HepG2 (cell line): Measurements from ENCODE around the gene LIME1. TPM values are rescaled to one million over a fixed set of nuclear protein-coding genes. Genes with fewer than 3 reads are reported as not detected.

Experiments used
- ARNT2 ChIP-seq: sonication (generic); formaldehyde crosslinking; IDR thresholded peaks from 2 replicates; pipeline ENCODE4 v1.8.0; 2022; ENCODE audit warnings: mild to moderate bottlenecking, low read depth, missing genetic modification reagents, moderate library complexity
- EHMT2 ChIP-seq: fragments of 200-600 bp; sonication (generic); IDR thresholded peaks from 2 replicates; pipeline ENCODE4 v1.7.0; 2017; ENCODE audit warnings: antibody characterized with exemption, low read depth, low read length, borderline replicate concordance
- JUNB ChIP-seq: sonication (generic); formaldehyde crosslinking; IDR thresholded peaks from 2 replicates; pipeline ENCODE4 v1.8.0; 2022; ENCODE audit warnings: missing genetic modification reagents, mild to moderate bottlenecking, borderline replicate concordance
- KLF12 ChIP-seq: sonication (generic); formaldehyde crosslinking; IDR thresholded peaks from 2 replicates; pipeline ENCODE4 v1.4.0; 2020; ENCODE audit warnings: missing genetic modification reagents, borderline replicate concordance
- MTA3 ChIP-seq: sonication (generic); formaldehyde crosslinking; IDR thresholded peaks from 2 replicates; pipeline ENCODE4 v1.4.0; 2020; ENCODE audit warnings: missing genetic modification reagents
- PCBP1 ChIP-seq: fragments of 200-400 bp; formaldehyde crosslinking; IDR thresholded peaks from 2 replicates; pipeline ENCODE4 v1.6.1; 2017; ENCODE audit warnings: mild to moderate bottlenecking, low read depth, low read length, borderline replicate concordance
- RARA ChIP-seq: IDR thresholded peaks from 2 replicates; pipeline ENCODE4 v1.6.1; 2016; ENCODE audit warnings: missing genetic modification reagents, missing compliant biosample characterization
- RFXANK ChIP-seq: IDR thresholded peaks from 2 replicates; pipeline ENCODE4 v1.6.1; 2016
- SOX13 ChIP-seq, 3 experiments: fragments of 450-650 bp in 1 of 3; sonication (generic) in 1 of 3; formaldehyde crosslinking in 1 of 3; IDR thresholded peaks in 2 of 3; conservative IDR thresholded peaks in 1 of 3; 2 replicates each; pipeline versions ENCODE4 v1.5.0 to v1.6.1; 2016 to 2020; ENCODE audit warnings: antibody characterized with exemption in 1 of 3, mild to moderate bottlenecking in 1 of 3, missing compliant biosample characterization in 1 of 3, missing genetic modification reagents in 1 of 3, moderate library complexity in 1 of 3
- ZNF101 ChIP-seq: sonication (generic); formaldehyde crosslinking; IDR thresholded peaks from 2 replicates; pipeline ENCODE4 v1.4.0; 2020; ENCODE audit warnings: mild to moderate bottlenecking, low read depth, missing genetic modification reagents, borderline replicate concordance
- ZNF253 ChIP-seq: sonication (generic); formaldehyde crosslinking; IDR thresholded peaks from 2 replicates; pipeline ENCODE4 v1.8.0; 2022; ENCODE audit warnings: mild to moderate bottlenecking, missing genetic modification reagents, borderline replicate concordance
- ZNF788 ChIP-seq: sonication (generic); formaldehyde crosslinking; IDR thresholded peaks from 2 replicates; pipeline ENCODE4 v1.5.0; 2020; ENCODE audit warnings: mild to moderate bottlenecking, missing genetic modification reagents, borderline replicate concordance
- polyA plus RNA-seq, 8 experiments: library from polyadenylated mRNA; depleted of rRNA in 3 of 8; stranded (reverse) in 7 of 8; unstranded in 1 of 8; fragments of >200 nt; fragmentation: Illumina TruSeq in 4 of 8; extraction: Trizol in 4 of 8; gene quantifications; 2 replicates each; pipeline versions ENCODE4 v1.2.1 to v1.2.3, GENCODE V29; 2011 to 2016; ENCODE audit warnings: low read depth in 4 of 8, missing spikeins in 1 of 8, mixed read lengths in 1 of 8; ENCODE audit not compliant: insufficient read depth in 1 of 8
- total RNA-seq, 5 experiments: library from RNA; depleted of rRNA; stranded (reverse); fragments of >200 nt; fragmentation: Illumina TruSeq; extraction: Trizol; gene quantifications; 2 replicates each; pipeline ENCODE4 v1.2.3, GENCODE V29; 2016; ENCODE audit warnings: low read depth in 1 of 5
- TF ChIP-seq, protein P1 (sequence below), 2 experiments: fragments of 450-650 bp in 1 of 2; sonication (generic) in 1 of 2; formaldehyde crosslinking in 1 of 2; IDR thresholded peaks; 2 replicates each; pipeline versions ENCODE4 v1.6.1 to v1.8.0; 2016 to 2022; ENCODE audit warnings: antibody characterized with exemption in 1 of 2, mild to moderate bottlenecking in 1 of 2, missing genetic modification reagents in 1 of 2
- TF ChIP-seq, protein P2 (sequence below): sonication (generic); formaldehyde crosslinking; IDR thresholded peaks from 2 replicates; pipeline ENCODE4 v1.4.0; 2020; ENCODE audit warnings: mild to moderate bottlenecking, missing genetic modification reagents
- TF ChIP-seq, protein P3 (sequence below): IDR thresholded peaks from 2 replicates; pipeline ENCODE4 v1.6.1; 2016; ENCODE audit warnings: missing compliant biosample characterization, missing genetic modification reagents, borderline replicate concordance

The LIME1 gene
- total and polyA plus RNA-seq, 2 of the 13 experiments (the other 11 are each of a cell fraction or from before 2014, with no cell fraction given), result 13.0 to 61.5 TPM

DNA sequence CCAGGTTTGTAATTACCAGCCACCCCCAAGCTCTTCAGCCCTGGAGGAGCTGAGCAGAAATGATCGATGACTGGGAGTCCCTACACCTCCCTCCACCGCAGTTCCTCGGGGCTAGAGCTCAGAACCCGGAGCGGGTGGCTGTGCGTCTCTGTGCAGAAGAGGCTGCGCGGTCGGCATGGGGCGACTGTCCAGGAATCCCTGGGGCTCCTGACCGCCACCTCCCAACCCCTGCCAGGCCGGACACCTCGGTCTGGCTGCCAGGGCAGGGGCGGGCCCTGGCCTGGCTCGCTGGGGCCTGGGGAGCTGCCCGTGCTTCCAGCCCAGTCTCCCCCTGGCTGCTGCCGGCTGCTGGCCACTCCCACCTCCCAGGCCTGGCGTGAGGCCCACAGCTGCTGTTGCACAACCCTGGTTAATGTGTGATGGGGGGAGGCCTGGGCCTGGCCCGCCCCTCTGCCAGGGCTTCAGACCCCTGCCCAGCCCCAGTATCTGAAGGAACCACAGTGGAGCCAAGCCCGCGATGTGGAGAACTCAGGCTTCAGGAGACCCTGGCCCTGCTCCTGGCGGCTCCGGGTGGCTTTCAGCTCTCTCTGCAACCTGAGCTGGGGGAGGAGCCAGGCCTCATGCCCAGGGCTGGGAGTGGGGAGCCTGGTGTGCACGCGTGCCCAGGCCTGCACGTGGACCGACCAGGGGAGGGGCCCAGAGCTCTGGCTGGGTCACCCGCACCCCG is 4.3 kb downstream of the LIME1 start (continued):
- TF ChIP-seq, protein P1, sequence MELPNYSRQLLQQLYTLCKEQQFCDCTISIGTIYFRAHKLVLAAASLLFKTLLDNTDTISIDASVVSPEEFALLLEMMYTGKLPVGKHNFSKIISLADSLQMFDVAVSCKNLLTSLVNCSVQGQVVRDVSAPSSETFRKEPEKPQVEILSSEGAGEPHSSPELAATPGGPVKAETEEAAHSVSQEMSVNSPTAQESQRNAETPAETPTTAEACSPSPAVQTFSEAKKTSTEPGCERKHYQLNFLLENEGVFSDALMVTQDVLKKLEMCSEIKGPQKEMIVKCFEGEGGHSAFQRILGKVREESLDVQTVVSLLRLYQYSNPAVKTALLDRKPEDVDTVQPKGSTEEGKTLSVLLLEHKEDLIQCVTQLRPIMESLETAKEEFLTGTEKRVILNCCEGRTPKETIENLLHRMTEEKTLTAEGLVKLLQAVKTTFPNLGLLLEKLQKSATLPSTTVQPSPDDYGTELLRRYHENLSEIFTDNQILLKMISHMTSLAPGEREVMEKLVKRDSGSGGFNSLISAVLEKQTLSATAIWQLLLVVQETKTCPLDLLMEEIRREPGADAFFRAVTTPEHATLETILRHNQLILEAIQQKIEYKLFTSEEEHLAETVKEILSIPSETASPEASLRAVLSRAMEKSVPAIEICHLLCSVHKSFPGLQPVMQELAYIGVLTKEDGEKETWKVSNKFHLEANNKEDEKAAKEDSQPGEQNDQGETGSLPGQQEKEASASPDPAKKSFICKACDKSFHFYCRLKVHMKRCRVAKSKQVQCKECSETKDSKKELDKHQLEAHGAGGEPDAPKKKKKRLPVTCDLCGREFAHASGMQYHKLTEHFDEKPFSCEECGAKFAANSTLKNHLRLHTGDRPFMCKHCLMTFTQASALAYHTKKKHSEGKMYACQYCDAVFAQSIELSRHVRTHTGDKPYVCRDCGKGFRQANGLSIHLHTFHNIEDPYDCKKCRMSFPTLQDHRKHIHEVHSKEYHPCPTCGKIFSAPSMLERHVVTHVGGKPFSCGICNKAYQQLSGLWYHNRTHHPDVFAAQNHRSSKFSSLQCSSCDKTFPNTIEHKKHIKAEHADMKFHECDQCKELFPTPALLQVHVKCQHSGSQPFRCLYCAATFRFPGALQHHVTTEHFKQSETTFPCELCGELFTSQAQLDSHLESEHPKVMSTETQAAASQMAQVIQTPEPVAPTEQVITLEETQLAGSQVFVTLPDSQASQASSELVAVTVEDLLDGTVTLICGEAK (IDR thresholded peaks at IDR 0.05), result no peak
- TF ChIP-seq, protein P1 (CRISPR knock-in tag; IDR thresholded peaks at IDR 0.05), result peak; percentile 95
- TF ChIP-seq ZNF253, result peak; percentile 89
- TF ChIP-seq SOX13 (IDR thresholded peaks at IDR 0.05), result no peak
- TF ChIP-seq SOX13 (CRISPR knock-in tag; conservative IDR thresholded peaks at IDR 0.05 in 1 of 2, IDR thresholded peaks at IDR 0.05 in 1 of 2), result peak; percentile 55 to 89; a peak in 2 of 4 replicates
- TF ChIP-seq ZNF101 (CRISPR knock-in tag), result 0 out of 2 replicates have a peak, but pooled peaks have one; percentile 60
- no peak for TF ChIP-seq MTA3
- peak; percentile 98 for TF ChIP-seq ARNT2 (CRISPR knock-in tag)
- TF ChIP-seq, protein P2, sequence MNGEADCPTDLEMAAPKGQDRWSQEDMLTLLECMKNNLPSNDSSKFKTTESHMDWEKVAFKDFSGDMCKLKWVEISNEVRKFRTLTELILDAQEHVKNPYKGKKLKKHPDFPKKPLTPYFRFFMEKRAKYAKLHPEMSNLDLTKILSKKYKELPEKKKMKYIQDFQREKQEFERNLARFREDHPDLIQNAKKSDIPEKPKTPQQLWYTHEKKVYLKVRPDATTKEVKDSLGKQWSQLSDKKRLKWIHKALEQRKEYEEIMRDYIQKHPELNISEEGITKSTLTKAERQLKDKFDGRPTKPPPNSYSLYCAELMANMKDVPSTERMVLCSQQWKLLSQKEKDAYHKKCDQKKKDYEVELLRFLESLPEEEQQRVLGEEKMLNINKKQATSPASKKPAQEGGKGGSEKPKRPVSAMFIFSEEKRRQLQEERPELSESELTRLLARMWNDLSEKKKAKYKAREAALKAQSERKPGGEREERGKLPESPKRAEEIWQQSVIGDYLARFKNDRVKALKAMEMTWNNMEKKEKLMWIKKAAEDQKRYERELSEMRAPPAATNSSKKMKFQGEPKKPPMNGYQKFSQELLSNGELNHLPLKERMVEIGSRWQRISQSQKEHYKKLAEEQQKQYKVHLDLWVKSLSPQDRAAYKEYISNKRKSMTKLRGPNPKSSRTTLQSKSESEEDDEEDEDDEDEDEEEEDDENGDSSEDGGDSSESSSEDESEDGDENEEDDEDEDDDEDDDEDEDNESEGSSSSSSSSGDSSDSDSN (CRISPR knock-in tag), result peak; percentile 100
- no peak for TF ChIP-seq EHMT2
- TF ChIP-seq JUNB, result no peak
- peak; percentile 77; the same call in 1 of the 2 replicates for TF ChIP-seq RFXANK (CRISPR knock-in tag)
- TF ChIP-seq RARA (CRISPR knock-in tag), result peak; percentile 80
- peak; percentile 90 for TF ChIP-seq PCBP1
- TF ChIP-seq, protein P3, sequence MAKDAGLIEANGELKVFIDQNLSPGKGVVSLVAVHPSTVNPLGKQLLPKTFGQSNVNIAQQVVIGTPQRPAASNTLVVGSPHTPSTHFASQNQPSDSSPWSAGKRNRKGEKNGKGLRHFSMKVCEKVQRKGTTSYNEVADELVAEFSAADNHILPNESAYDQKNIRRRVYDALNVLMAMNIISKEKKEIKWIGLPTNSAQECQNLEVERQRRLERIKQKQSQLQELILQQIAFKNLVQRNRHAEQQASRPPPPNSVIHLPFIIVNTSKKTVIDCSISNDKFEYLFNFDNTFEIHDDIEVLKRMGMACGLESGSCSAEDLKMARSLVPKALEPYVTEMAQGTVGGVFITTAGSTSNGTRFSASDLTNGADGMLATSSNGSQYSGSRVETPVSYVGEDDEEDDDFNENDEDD (CRISPR knock-in tag), result peak; percentile 85
- peak; percentile 99 for TF ChIP-seq KLF12 (CRISPR knock-in tag)
- peak; percentile 99; the same call in 1 of the 2 replicates for TF ChIP-seq ZNF788 (CRISPR knock-in tag)
